Measurements from ENCODE around the gene PRPF6. TPM values are rescaled to one million over a fixed set of nuclear protein-coding genes. Genes with fewer than 3 reads are reported as not detected.

Gene PRPF6
- total RNA-seq, 2 experiments from 2014 or later, result 62.3 to 63.1 TPM

DNA sequence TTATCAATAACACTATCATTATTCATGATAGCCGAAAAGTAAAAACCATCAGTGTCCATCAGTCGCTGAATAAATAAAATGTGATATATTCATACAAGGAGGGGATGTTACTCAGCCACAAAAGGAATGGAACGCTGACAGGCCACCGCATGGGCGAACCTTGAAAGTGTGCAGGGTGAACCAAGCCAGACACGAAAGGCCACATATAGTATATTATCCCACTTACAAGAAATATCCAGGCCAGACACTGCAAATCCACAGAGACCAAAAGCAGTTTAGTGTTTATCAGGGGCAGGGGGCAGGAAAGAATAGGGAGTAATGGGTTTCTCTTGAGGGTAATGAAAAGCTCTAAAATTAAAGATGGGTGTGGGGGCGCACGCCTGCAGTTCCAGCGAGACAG lies 62.8 kb downstream of the PRPF6 start:
- Mint-ChIP-seq H3K9me3 (no peaks in the 10 kb centered on the region), H3K4me3 (no peak overlapping the region), H3K27ac (peak overlapping the region; percentile 28), H3K27me3 (peaks cover 19% of the 10 kb centered on the region), H3K36me3 (no peaks in the 10 kb centered on the region), H3K4me1 (ENCODE audit: low read depth) (peaks cover 5% of the 10 kb centered on the region)
- CTCF ChIA-PET, result interaction anchor here (0.9 to 2.5 kb wide), 3 partner anchors 14 to 63 kb away, joined by 3 to 12 read pairs (median 3); partner anchors contain the start of gene PRPF6
- intact Hi-C loops (cut with micrococcal nuclease), result no loop called here
- POLR2A ChIA-PET, result interaction anchor here (1.6 kb wide), 1 partner anchor 19 kb away, joined by 4 read pairs; the partner anchor contains the start of gene TCEA2
- DNase-seq, result no peak

- ChIA-PET POLR2A (no interaction called here), CTCF (interaction anchor here (1.3 to 2.5 kb wide), 2 partner anchors 13 to 39 kb away, joined by 3 to 12 read pairs; no protein-coding TSS in a partner anchor)
- no peak for DNase-seq
- H3K27me3 Mint-ChIP-seq, result peaks cover 20% of the 10 kb centered on the region
- H3K4me1 Mint-ChIP-seq (ENCODE audit: low read depth), result peaks cover 5% of the 10 kb centered on the region
- no peak overlapping the region for H3K27ac Mint-ChIP-seq
- H3K4me3 Mint-ChIP-seq, result no peak overlapping the region
- H3K9me3 Mint-ChIP-seq, result no peaks in the 10 kb centered on the region
- intact Hi-C loops (cut with micrococcal nuclease), result no loop called here
- no peaks in the 10 kb centered on the region for H3K36me3 Mint-ChIP-seq
These were observed 63.7 kb downstream of the PRPF6 start for GRCh38 chr20:64044484-64045247.

- peaks cover 26% of the 10 kb centered on the region for H3K27me3 Mint-ChIP-seq
- no peaks in the 10 kb centered on the region for H3K9me3 Mint-ChIP-seq
- ChIA-PET CTCF (interaction anchor here (1.3 to 2.5 kb wide), 2 partner anchors 12 to 38 kb away, joined by 3 to 12 read pairs; no protein-coding TSS in a partner anchor), POLR2A (no interaction called here)
- H3K4me1 Mint-ChIP-seq (ENCODE audit: low read depth), result peaks cover 7% of the 10 kb centered on the region
- intact Hi-C loops (cut with micrococcal nuclease), result no loop called here
- no peak overlapping the region for H3K27ac Mint-ChIP-seq
- no peaks in the 10 kb centered on the region for H3K36me3 Mint-ChIP-seq
- no peak overlapping the region for H3K4me3 Mint-ChIP-seq
- no peak for DNase-seq
These were observed 64.5 kb downstream of the PRPF6 start for GRCh38 chr20:64045346-64046011.

- Mint-ChIP-seq H3K27ac (no peak overlapping the region), H3K4me1 (ENCODE audit: low read depth) (peaks cover 4% of the 10 kb centered on the region), H3K27me3 (peaks cover 39% of the 10 kb centered on the region), H3K9me3 (no peaks in the 10 kb centered on the region), H3K36me3 (no peaks in the 10 kb centered on the region), H3K4me3 (no peak overlapping the region)
- ChIA-PET CTCF (interaction anchor here (1.6 kb wide), 1 partner anchor 8 kb away, joined by 9 read pairs; no protein-coding TSS in a partner anchor), POLR2A (no interaction called here)
- intact Hi-C loops (cut with micrococcal nuclease), result no loop called here
- no peak for DNase-seq
These were observed 66.1 kb downstream of the PRPF6 start for GRCh38 chr20:64047046-64047389.

- Mint-ChIP-seq H3K27me3 (peaks cover 42% of the 10 kb centered on the region), H3K4me1 (ENCODE audit: low read depth) (peaks cover 2% of the 10 kb centered on the region), H3K9me3 (no peaks in the 10 kb centered on the region), H3K36me3 (no peaks in the 10 kb centered on the region), H3K4me3 (no peak overlapping the region), H3K27ac (no peak overlapping the region)
- POLR2A ChIA-PET, result no interaction called here
- CTCF ChIA-PET, result interaction anchor here (0.7 to 1.6 kb wide), 3 partner anchors 9 to 12 kb away, joined by 3 to 9 read pairs (median 5); no protein-coding TSS in a partner anchor
- DNase-seq, result no peak
- intact Hi-C loops (cut with micrococcal nuclease), result no loop called here
These were observed 67.1 kb downstream of the PRPF6 start for GRCh38 chr20:64047968-64048401.

GRCh38 chr20:64048402-64049044 lies 67.6 kb downstream of the PRPF6 start:
- Mint-ChIP-seq H3K4me1 (ENCODE audit: low read depth) (peaks cover 2% of the 10 kb centered on the region), H3K4me3 (no peak overlapping the region), H3K27me3 (peaks cover 48% of the 10 kb centered on the region), H3K27ac (no peak overlapping the region), H3K9me3 (no peaks in the 10 kb centered on the region), H3K36me3 (no peaks in the 10 kb centered on the region)
- intact Hi-C loops (cut with micrococcal nuclease), result no loop called here
- DNase-seq, result no peak
- ChIA-PET POLR2A (no interaction called here), CTCF (interaction anchor here (0.8 to 1.0 kb wide), 3 partner anchors 9 to 10 kb away, joined by 3 to 5 read pairs (median 3); no protein-coding TSS in a partner anchor)

- CTCF ChIA-PET, result interaction anchor here (0.8 to 1.0 kb wide), 3 partner anchors 8 to 11 kb away, joined by 3 to 5 read pairs (median 3); no protein-coding TSS in a partner anchor
- POLR2A ChIA-PET, result no interaction called here
- DNase-seq, result peak; percentile 54
- intact Hi-C loops (cut with micrococcal nuclease), result no loop called here
- Mint-ChIP-seq H3K4me1 (ENCODE audit: low read depth) (peaks cover 2% of the 10 kb centered on the region), H3K27ac (no peak within 1 kb of the TSS), H3K27me3 (peaks cover 50% of the 10 kb centered on the region), H3K36me3 (no peaks in the 10 kb centered on the region), H3K4me3 (no peak within 1 kb of the TSS), H3K9me3 (no peaks in the 10 kb centered on the region)
These were observed 68.3 kb downstream of the PRPF6 start, which contains the start of gene SOX18 for GRCh38 chr20:64049060-64049877. TSS of gene SOX18 (minus strand) at chr20:64049639. CDS start at chr20:64049516, 123 bp downstream.

GRCh38 chr20:64049878-64050260 lies 68.9 kb downstream of the PRPF6 start:
- H3K27me3 Mint-ChIP-seq, result peaks cover 53% of the 10 kb centered on the region
- no peak overlapping the region for H3K27ac Mint-ChIP-seq
- peaks cover 2% of the 10 kb centered on the region for H3K4me1 Mint-ChIP-seq (ENCODE audit: low read depth)
- H3K36me3 Mint-ChIP-seq, result no peaks in the 10 kb centered on the region
- no peak for DNase-seq
- intact Hi-C loops (cut with micrococcal nuclease), result no loop called here
- no peak overlapping the region for H3K4me3 Mint-ChIP-seq
- POLR2A ChIA-PET, result no interaction called here
- CTCF ChIA-PET, result interaction anchor here (1.4 kb wide), 1 partner anchor 9 kb away, joined by 8 read pairs; no protein-coding TSS in a partner anchor
- H3K9me3 Mint-ChIP-seq, result no peaks in the 10 kb centered on the region

GRCh38 chr20:64050261-64051032 lies 69.5 kb downstream of the PRPF6 start:
- DNase-seq, result no peak
- ChIA-PET POLR2A (no interaction called here), CTCF (interaction anchor here (1.2 to 1.4 kb wide), 2 partner anchors 10 to 16 kb away, joined by 3 to 8 read pairs; no protein-coding TSS in a partner anchor)
- Mint-ChIP-seq H3K4me1 (ENCODE audit: low read depth) (peaks cover 2% of the 10 kb centered on the region), H3K36me3 (no peaks in the 10 kb centered on the region), H3K9me3 (no peaks in the 10 kb centered on the region), H3K4me3 (no peak overlapping the region), H3K27me3 (peaks cover 57% of the 10 kb centered on the region), H3K27ac (no peak overlapping the region)
- intact Hi-C loops (cut with micrococcal nuclease), result no loop called here

DNA sequence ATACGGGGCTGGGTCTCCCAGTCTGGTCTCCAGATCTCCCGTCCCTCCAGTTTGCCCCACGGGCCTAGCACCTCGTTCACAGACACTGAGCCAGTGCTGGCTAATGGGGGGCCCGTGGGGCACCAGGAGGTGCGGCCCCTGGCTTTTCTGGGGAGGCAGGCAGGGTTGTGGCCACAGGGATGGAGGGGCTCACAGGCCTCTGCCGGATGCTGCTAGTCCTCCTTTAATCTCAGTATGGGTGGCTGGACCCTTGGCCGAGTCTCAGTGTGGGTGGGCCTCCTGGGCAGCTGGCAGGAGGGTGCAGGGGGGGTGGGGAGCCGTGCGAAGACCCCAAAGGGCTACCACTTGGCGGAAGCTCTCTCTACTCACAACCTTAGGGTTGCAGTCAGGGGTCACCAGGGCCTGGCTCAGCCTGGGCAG lies 70.1 kb downstream of the PRPF6 start:
- Mint-ChIP-seq H3K4me1 (ENCODE audit: low read depth) (peaks cover 2% of the 10 kb centered on the region), H3K4me3 (no peak overlapping the region), H3K27ac (no peak overlapping the region), H3K36me3 (no peaks in the 10 kb centered on the region), H3K27me3 (peaks cover 55% of the 10 kb centered on the region), H3K9me3 (no peaks in the 10 kb centered on the region)
- intact Hi-C loops (cut with micrococcal nuclease), result no loop called here
- POLR2A ChIA-PET, result no interaction called here
- no peak for DNase-seq
- CTCF ChIA-PET, result interaction anchor here (1.2 to 1.4 kb wide), 2 partner anchors 11 to 17 kb away, joined by 3 to 8 read pairs; no protein-coding TSS in a partner anchor
